Activated naive CD4-positive, alpha-beta T cell (primary cell): ENCODE measurements around the gene PCF11.
"Not testable (repeated sequence)": the region's sequence is repeated elsewhere in the genome, so short reads cannot be mapped to it uniquely, and the experiment has no call there.

Experiments used
- DNase-seq, 4 experiments: peaks; one replicate each; lab custom pipeline; 2025; lab: John Stamatoyannopoulos, UW

The PCF11 gene, protein sequence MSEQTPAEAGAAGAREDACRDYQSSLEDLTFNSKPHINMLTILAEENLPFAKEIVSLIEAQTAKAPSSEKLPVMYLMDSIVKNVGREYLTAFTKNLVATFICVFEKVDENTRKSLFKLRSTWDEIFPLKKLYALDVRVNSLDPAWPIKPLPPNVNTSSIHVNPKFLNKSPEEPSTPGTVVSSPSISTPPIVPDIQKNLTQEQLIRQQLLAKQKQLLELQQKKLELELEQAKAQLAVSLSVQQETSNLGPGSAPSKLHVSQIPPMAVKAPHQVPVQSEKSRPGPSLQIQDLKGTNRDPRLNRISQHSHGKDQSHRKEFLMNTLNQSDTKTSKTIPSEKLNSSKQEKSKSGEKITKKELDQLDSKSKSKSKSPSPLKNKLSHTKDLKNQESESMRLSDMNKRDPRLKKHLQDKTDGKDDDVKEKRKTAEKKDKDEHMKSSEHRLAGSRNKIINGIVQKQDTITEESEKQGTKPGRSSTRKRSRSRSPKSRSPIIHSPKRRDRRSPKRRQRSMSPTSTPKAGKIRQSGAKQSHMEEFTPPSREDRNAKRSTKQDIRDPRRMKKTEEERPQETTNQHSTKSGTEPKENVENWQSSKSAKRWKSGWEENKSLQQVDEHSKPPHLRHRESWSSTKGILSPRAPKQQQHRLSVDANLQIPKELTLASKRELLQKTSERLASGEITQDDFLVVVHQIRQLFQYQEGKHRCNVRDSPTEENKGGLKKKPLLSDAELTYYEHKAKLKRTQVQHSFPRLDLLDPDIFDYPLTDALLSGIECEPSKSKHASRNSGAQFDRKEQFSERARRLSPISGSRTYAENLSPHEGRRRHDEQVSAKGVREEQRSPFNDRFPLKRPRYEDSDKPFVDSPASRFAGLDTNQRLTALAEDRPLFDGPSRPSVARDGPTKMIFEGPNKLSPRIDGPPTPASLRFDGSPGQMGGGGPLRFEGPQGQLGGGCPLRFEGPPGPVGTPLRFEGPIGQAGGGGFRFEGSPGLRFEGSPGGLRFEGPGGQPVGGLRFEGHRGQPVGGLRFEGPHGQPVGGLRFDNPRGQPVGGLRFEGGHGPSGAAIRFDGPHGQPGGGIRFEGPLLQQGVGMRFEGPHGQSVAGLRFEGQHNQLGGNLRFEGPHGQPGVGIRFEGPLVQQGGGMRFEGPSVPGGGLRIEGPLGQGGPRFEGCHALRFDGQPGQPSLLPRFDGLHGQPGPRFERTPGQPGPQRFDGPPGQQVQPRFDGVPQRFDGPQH (N-terminal part only)

DNA sequence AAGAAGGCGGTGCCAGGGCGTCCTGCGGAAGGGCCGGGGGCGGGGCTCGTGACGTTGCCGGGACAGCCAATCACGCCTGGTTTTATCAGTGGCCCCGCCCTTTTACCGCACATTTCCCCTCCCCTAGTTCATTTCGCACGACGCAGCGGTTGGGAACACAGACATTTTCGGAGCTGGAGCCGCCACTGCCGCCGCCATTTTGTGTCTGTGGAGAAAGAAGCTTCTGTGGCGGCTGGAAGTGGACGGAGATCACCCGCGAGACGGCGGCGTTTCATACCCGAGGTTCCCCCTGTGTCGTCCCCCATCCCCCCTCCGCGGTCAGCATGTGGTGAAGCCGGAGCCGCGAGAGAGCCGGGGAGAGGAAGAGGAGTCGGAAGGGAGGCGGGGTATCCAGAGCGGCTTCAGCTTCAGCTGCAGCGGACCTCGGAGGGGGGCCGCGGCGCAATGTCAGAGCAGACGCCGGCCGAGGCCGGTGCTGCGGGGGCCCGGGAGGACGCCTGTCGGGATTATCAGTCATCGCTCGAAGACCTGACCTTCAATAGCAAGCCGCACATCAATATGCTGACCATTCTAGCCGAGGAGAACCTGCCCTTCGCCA, at the start of gene PCF11:
TSS of gene PCF11 (plus strand) at position 136 of the 598 bp plus-strand sequence. CDS start at position 445, 309 bp downstream.
- DNase-seq: peak in 3 of 4 experiments; percentile 97 to 99 (median 98)

- DNase-seq: no peak
These were observed 44.0 kb upstream of the PCF11 start for GRCh38 chr11:83112886-83113285.

DNA sequence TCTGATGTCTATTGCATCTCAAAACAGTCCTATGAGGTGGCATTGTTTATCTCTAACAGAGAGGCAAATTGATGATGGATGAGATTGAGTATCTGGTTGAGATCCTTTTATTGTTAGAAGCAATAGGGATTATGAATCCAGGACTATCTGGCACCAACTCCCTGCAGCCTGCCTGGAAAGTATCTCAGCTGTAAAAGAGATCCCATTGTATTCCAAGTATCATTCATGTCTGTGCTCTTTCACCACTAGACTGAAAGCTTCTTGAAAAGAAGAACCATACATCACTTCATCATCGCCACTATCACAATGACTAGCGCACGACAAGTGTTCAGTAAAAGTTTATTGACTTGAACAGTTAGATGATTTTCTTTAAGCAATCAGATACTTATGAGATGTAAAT, 41.9 kb upstream of the PCF11 start:
- no peak for DNase-seq

GRCh38 chr11:83115551-83115950, 41.4 kb upstream of the PCF11 start:
- no peak for DNase-seq

- DNase-seq: no peak
These were observed 40.8 kb upstream of the PCF11 start for GRCh38 chr11:83116015-83116641.

- DNase-seq: no peak
These were observed 38.1 kb upstream of the PCF11 start for GRCh38 chr11:83118814-83119213.

- DNase-seq: no peak
These were observed 37.7 kb upstream of the PCF11 start for GRCh38 chr11:83119216-83119615.

- DNase-seq: no peak
These were observed 36.6 kb upstream of the PCF11 start for GRCh38 chr11:83120327-83120726.

DNA sequence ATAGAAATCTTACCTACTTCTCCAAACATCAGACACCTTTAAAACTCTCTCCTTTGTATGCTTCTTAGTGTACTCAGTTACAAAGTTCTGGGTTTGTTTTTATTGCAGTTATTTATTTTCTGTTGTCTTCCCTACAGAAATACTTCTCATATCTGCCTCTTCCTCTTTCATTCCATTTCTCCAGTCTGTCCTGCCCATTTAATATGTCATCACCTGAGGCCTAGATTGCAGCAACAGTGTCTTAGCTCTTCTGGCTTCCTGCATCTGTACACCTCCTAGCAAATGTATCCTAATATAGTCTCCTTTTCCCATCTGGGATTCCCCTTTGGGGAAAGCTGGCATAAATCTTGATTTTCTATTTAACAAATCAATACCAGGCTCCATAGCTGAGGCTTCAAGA, 34.9 kb upstream of the PCF11 start:
- no peak for DNase-seq

DNA sequence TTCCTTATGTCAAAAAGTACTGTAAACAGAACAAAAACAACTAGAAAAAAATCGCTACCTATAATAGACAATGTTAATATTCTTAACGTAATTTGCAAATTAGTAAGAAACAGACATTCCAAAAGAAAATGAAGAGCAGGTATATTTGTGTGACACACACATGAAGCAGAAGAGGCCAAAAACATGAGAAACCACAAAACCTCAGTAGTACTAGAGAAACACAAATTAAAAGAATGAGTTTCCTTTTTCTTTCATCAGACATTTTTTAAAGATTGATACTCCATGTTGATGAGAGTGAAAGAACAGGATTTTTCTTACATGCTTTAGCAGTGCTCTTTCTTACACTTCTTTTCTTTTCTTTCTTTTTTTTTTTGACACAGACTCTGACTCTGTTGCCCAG, 34.2 kb upstream of the PCF11 start:
- no peak for DNase-seq

DNA sequence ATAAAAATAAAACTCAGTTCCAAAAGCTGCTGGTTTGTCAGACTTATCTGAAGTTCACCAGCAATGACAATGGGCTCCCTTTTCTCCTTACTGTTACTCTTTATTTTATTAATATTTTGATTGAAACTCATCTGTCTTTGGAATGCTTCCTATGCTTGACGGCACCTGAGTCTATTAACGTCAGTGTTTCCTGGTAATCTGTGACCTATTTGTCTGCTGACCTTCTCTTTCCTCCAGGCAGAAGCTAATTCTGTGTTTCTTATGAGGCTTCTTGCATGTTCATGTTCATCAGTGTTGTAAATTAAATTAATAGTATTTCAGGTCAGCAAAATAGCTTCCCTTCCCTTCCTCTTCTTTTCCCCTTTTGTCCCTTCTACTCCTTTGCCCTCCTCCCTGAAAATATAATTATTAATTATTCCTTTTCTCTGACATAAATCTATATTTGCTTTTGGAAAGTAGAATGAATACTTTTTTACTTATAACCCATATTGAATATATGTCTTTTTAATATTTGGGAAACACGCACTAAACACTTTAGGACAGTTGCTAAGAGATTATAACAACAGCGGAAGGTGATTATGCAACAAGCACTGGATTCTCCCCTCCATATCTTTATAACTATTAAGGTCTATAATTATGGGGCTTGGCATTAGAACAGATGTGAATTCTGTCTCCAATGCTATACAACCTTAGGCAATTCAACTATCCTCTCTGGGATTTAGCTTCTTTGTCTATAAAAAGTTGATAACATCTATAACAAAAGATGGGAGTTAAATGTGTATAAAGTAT, 32.1 kb upstream of the PCF11 start:
- no peak for DNase-seq

DNA sequence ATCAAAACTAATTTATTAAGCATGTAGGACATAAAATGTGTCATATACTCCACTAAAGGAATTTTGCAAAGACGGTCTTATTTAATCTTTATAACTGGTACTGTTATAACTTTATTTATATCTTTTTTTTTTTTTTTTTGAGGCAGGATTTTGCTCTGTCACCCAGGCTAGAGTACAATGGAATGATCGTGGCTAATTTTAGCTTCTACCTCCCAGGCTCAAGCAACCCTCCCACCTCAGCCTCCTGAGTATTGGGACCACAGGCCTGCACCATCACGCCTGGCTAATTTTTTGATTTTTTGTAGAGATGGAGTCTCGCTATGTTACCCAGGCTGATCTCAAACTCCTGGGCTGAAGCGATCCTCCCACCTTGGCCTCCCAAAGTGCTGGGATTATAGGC, 31.4 kb upstream of the PCF11 start:
- DNase-seq: no peak

- no peak for DNase-seq
These were observed 29.7 kb upstream of the PCF11 start for GRCh38 chr11:83127310-83127637.

DNA sequence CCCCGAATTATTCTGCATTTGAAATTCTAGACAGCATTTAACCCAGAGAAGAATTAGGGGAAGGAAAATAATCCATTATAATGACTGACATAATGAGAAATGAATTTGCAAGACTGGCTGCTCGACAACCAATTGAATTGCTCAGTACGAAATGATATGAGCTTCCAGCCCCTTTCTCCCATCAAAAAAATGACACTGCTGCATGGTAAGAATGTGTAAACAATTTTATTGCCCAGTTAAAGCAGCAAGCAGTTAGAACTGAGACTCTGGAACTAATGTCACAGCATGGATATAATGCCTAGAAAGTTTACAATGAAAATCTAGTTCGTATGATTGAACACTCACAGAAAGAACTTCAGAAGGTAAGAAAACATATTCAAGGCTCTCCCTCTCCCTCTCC, 24.7 kb upstream of the PCF11 start:
- no peak for DNase-seq

- not testable (repeated sequence) for DNase-seq
These were observed 23.7 kb upstream of the PCF11 start for GRCh38 chr11:83133266-83133665.

GRCh38 chr11:83139310-83139709, 17.6 kb upstream of the PCF11 start:
- no peak for DNase-seq

DNA sequence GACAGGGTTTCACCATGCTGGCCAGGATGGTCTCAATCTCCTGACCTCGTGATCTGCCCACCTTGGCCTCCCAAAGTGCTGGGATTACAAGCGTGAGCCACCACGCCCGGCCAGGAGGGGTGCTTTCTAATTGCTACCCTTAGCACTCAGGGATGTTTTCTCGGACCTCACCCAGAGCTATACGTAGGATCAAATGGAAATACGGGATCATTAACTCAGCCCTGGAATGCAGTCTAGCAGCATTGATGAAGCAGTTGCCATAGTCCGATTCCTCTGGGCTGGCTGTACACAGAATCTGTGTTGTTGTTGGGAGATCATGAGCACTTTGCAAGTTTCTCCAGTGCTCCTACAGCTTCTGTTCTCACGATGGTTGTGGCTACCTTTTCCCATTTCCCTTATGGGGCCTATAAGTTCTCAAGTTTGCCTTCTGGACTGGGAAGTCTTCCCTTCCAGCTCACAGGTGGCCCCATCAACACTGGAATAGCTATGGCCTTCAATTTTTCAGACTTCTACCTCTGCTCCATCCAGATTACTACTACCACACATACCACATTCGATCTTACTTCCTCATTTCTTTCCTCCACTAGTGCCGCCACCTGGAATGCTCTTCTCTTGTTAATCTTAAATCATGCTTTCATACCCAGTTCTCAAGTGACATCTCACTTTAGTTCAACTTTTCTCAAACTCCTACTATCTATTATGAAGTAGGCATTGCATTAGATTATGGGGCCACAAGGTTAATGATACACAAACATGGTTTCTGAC, 16.1 kb upstream of the PCF11 start:
- DNase-seq: no peak

- no peak for DNase-seq
These were observed 9.0 kb upstream of the PCF11 start for GRCh38 chr11:83147895-83148294.

DNA sequence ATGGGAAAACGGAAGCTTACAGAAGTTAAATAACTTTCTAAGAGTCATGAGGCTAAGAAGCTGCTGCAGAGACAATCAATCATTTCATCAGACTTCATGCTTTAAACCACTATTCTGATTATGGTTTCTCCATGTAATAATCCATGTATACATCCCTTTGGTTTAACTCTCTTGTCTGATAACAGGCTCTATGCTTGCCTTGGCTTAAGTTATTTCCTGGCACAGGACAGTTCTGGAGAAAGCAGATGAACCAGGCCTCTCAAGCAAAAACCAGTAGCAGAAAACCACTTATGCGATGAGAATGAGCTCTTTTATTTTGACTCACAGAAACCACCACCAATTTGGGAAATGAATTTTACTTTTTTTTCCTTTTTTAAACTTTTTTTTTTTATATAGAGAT, 6.5 kb upstream of the PCF11 start:
- DNase-seq: no peak
